ENCODE results near the gene FAM53B.
"Not testable (repeated sequence)": the region's sequence is repeated elsewhere in the genome, so short reads cannot be mapped to it uniquely, and the experiment has no call there.

FAM53B gene

DNA sequence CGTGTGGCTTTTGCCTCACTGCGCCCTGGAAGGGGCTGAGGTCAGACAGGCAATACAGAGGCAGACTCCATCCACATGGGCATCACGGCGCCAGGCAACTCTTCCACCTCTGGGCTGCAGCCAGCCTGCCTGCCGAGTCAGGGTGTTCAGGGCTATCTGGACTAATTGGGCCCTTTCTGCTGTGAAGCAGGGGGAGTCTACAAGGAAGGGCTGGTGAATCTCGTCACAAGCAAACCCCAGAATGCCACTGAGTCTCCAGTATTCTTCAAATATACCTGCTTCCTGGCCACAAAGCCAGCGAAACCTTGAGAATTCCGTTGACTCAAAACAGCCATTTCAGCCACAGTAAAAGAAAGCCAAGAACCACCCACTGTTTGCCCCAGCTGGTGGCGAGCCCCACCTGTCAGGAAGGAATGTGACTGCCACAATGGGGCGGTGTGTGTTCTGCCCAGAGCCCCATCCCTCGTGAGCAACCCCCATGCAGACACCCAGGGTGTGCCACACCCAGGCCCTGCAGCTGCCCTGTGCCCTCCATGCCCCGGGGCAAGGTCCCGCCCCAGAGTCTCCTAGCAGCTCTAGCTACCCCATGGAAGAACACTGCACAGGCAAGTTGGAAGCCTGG lies 117.3 kb downstream of the FAM53B start:
- FAIRE-seq = no peak

DNA sequence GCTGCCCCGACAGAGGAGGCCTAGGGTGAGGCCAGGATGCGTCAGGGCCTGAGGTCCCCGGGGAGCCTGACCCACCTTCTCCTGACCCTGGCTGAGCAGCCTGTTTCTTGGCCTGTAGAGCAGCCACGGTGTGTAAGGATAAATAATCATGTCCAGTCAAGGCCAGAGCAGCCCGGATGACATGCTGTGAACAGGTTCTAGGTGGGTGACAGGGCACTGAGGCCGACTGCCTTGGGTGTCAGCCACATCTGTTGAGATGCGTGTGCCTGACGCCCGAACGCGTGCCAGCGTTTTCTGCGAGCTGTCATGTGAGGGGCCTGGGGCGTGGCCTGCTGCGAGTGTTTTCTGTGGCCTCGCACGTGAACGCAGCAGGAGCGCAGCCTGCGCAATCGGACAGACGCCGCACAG lies 118.3 kb downstream of the FAM53B start:
- no peak for FAIRE-seq

DNA sequence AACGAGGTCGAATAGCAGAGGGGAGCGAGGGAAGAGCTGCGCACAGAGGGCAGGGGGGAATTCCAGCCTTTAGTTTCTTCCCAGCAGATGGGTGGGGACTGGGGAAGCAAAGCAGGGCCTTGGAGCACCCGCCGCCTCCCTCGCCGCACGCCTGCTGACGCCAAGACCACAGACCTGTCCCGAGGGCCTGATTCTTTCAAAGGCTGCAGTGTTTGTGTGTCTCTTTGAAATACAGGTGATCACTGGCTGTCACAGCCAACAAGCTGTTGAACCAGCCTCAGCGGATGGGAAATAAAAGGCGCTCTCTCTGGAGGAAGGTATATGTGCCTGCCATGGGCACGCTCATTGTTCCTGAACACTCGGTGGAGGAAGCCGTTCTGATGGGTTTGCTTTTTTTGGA lies 119.3 kb downstream of the FAM53B start:
- no peak for FAIRE-seq

DNA sequence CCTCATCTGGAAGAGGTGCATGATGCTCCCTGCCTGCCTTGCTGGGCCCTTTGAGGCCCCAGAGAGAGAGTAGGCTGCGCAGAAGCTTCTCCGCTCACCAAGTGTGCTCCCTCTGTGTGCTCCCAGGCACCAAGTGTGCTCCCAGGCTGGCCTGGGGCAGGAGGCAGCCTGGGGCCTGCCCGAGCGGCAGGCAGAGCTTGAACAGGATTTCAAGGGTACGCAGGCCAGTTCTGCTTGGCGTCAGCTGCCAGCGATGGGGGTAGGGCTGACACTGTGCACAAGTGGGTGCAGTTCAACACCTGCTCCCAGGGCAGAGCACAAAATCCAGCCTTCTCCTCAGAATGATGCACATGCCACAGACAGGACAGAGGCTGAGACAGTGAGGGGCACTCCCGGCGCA lies 119.7 kb downstream of the FAM53B start:
- no peak for FAIRE-seq

DNA sequence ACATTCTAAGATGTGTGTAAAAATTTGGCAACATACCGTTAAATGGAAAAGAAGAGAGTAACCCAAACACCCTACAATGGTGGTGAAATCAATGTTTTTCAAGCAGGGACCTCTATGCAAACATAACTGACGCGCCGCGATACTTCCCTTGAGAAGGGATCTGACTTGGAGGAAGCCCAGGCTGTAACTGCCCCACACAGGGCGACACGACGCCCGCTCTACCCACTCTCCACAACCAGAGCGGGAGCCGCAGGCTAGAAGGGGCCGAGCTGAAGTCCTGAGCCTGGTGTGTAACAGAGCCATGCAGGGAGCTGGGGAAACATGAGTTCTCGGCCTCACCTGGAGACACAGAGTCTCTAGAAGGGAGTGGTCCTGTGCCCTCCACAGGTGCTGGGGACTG lies 120.2 kb downstream of the FAM53B start:
- no peak for FAIRE-seq

DNA sequence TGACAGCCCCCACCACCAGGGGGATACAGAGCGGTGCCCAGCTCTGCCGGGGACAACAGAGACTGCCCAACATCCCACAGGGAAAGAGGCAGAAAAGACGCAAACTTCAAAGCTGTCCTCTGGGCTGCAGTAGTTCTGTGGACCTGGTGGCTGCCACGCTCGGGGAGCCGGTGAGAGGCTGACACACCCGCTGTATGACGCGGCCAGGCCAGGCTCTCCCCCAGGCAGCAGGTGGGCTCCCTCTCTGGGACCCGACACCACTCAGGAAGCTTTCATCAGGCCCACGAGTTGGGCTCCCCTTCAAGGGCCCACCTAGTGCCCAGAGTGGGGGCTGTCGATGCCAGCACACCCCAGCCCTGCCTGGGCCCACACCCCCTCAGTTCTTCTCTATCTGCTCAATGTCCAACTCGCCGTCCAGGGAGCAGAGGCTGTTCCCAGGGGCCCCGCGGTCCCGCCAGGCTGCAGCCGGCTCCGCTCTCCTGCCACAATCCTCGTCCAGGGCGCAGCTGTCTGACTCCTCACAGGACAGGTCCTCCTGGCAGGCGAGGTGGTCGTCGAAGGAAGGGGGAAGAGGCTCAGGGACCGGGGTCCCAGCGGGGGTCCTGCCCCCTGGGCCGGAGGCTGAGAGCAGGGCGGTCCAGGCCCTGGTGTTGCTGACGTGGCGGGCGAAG lies 121.2 kb downstream of the FAM53B start:
- no peak for FAIRE-seq

DNA sequence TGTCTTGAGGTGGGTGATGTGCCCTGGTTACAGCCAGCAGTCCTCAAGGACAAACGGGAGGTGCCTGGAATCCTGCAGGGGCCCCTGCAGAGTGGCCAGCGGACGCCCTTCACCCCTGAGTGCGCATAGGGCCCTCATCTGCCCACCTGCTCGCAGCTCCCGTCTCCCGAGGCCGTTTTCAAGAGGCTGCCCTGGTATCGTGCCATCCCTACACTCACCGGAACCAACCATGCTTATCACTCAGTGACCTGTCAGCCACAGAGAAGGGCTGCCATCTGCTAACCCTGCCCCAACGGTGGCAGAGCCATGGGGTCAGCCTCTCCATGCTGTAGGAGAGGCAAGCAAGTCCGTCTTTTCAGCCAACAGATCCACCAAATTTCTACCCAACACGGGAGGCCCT lies 122.0 kb downstream of the FAM53B start:
- no peak for FAIRE-seq

DNA sequence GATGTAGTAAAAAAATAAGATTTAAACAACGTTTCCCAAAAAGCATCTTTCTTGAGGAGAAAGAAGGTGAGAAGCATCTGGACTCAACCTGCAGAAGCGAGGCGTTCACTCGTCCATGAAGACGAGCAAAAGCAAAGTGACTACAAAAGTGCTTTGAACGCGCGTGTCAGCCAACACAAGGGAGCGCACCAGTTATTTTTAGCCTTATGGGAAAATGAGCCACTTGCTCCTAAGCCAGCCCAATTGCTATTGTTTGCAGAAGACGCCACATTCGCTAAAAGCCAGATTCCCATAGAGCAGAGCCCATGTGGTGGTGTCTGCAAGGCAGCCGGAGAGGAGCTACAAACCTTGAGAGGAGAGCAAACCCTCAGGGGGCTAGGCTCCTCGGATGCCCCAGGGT lies 122.5 kb downstream of the FAM53B start:
- FAIRE-seq = no peak

DNA sequence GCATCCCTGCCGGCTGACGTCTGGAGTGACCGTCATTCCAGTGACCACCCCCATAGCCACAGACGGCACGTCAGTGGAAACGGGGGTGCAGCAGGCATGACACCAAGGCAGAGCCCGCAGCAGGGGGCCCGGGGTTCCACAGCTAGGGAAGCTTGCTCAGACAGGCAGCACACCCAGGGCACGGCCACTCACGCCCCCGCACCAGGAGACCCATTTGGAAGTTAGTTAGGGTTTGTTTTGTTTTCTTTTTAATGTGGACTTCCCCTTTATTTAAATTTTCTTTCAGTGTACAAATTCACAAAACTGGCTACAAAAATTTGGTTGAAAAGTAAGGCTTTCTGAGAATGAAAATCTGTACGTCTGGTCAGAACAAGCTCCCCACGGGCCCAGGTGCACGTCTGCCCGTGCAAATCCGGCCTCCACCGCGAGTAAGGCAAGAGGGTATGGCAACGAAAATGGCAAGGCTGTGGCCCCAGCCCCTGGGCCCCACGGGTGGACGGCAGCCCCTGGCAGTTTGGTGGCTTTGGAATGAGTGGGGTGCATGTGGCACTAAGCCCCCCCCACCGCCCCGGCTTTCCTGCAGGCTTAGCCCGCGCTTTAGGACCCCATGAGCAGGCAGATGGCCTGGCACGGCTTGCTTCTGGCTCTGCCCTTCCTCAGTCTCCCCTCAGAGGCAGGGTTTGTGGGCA lies 124.2 kb downstream of the FAM53B start:
- FAIRE-seq = no peak

DNA sequence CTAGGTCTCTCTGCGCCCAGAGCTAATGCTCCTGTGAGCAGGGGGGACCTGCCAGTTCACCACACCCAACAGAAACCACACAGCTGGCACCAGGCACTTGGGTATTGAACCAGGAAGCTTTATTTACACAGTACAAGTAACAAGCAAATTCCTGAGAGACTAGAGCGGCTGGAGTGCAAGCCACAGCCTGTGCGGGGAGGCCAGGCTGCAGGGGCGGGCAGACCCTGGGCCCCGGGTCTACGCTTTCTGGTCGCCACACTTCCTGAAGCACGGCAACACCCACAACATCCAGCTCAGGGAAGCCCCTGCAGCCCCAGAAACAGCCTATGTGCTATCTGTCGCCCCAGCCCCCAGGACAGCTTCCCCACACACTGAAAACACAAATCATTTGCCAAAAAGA lies 125.0 kb downstream of the FAM53B start:
- no peak for FAIRE-seq

DNA sequence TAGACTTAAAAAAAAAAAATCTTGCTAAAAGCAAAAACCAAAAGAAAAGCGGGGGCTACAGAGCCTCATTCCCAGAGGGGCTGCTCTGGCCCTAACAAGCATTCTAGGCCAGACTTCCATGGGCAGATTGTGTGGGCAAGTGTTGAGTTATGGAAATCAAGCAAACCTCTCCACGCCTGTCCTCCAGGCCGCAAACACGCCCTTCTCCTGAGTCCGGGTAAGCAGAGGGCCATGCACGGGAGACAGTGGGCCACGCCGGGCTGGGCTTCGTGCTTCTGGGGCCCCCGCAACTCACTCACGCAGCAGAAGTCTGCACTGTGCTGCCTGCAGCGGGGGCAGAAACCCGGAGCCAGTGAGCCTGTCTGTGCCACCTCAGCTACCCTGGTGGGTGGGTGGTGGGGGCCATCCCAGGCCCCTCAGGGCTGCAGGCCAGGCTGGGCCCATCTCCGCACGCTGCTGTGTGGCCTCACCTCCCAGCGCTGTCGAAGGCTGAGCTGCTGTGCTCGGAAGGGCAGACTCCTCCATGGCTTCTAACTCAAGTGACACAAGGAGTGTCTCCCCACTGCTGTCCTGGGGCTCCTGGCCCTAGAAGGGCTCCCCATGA lies 125.6 kb downstream of the FAM53B start:
- no peak for FAIRE-seq

DNA sequence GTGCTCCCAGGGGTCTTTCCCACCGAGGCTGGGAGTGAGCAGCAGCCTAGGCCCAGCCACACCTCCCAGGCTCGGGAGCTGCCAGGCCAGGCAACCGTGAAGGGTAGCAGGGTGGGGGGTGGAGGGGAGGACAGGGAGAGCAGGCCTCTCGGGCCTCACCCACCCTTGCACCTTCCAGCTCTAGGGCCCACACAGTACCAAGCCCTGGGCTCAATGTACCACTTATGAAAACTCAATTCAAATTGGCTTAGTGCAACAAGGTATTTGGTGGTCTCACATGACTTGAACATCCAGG lies 127.4 kb downstream of the FAM53B start:
- FAIRE-seq = no peak

DNA sequence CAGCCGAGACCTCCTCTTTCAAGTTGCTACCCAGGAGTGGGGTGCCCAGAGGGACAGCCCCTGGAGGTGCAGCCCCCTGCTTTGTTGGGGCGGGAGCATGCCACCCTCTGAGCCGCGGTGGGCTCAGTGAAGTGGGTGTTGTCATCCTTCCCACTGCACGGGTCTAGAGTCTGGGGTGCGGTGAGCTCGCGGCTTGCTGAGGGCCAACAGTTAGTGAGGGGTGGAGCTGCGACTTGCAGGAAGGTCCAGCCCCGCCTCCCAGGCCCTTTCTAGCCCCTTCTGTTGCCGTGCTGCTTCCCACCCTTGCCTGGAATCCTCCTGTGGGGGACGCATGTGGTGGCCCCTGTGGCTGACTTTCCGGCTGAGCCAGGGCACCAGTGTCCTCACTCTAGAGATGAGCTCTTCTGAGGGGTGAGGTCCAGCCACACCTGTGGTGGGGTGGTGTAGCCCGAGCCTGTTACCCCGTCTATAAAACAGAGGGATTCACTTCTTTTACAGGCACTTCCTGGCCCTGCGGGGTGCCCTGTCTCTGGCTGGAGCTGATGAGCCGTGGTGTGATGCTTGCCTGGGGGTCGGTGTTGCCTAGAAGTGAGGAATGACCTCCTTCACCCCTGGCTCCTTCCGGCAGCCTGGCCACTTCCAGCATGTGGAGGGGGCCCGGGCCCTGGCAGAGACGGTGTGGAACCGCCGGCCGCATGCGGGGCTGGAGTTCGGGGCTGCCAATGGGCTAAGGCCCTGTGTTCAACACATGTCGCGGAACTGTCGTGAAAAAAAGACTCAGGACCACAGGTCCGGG lies 127.9 kb downstream of the FAM53B start:
- FAIRE-seq = no peak

DNA sequence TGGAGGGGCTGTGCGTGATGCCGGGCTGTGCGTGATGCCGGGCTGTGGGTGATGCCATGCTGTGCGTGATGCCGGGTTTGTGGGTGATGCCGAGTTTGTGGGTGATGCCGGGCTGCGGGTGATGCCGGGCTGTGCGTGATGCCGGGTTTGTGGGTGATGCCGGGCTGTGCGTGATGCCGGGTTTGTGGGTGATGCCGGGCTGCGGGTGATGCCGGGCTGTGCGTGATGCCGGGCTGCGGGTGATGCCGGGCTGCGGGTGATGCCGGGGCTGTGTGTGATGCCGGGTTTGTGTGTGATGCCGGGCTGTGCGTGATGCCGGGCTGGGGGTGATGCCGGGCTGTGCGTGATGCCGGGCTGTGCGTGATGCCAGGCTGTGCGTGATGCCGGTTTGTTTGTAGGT lies 128.9 kb downstream of the FAM53B start:
- no peak for FAIRE-seq

DNA sequence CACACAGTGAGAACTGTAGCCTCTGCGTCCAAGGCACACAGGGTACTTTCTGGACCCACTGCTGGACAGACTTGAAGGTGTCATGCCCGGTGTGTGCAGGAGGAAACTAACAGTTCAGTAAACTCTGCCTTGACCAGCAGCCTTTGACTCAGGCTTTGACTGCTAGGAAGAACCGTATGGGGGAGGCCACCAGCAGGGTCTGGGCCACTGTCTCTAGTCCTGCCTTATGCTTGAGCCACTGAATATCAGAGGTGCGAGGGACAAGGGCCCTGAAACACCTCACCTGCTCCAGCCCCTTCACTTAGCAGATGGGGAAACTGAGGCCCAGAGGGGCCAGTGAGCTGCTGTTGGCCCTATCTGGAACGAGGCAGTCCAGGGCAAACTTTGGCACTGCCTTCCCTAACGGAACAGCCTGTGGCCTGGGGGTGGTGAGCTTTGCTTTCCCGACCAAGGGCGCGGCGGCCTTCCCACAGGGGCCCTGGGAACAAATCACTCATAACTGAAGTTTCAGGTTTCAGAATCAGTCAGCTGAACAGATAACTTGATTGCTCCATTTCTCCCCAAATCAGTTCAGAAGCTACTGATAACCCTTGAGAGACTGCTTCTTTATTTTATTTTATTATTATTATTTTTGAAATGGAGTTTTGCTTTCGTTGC lies 130.0 kb downstream of the FAM53B start:
- no peak for FAIRE-seq

DNA sequence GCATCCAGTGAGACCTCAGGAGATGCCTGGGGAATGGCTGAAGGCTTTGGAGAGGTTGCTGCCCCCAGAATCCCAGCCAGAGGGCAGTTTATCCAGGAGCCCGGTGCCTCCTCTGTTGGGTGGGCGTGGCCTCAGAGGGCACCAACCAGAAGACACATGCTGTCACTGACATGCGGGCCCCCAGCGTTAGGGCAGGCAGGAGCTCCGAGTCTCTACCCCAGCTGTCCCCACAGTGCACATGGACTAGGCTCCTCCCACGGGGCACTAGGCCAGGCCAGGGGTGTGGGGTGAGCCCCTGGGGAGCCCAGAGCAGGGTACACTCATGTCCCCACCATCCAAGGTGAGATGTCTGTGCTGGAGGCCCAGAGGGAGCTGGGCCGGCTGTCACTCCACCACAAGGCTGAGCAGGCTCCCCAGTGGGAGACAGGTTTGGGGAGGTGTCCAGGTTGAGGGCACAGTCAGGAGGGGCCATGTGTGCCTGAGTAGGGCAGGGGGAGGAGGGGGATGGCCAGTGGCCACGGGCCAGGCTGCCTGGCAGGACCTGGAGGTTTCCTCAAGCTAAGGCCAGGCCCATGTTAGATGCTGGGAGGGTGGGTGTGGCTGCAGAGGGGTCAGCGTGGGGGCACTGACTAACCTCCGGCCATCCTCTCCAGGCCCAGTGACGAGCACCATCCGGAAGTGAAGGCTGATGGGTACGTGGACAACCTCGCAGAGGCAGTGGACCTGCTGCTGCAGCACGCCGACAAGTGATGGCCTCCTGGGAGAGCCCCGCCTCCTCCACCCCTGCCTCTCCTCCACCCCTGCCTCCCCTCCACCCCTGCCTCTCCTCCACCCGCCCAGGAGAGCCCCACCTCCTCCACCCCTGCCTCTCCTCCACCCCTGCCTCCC lies 131.3 kb downstream of the FAM53B start:
- no peak for FAIRE-seq

DNA sequence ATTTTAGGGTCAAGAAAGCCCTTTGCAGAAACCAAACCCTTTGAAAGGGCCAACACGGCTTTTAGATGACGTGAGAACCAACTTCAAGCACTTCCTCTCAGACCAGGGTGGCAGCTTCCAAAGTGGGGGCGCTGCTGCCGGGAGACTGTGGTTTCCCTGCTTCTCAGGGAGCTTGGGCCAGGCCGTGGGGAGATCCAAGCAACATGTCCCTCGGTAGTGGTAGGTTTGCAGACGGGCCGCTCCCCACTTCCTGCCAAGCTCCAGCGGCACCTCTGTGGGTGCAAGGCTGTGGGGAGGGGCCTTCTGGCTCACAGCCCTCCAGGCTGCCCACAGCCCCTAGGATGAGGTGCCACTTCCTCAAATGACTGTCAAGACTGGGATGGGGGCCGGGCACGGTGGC lies 132.4 kb downstream of the FAM53B start:
- no peak for FAIRE-seq

DNA sequence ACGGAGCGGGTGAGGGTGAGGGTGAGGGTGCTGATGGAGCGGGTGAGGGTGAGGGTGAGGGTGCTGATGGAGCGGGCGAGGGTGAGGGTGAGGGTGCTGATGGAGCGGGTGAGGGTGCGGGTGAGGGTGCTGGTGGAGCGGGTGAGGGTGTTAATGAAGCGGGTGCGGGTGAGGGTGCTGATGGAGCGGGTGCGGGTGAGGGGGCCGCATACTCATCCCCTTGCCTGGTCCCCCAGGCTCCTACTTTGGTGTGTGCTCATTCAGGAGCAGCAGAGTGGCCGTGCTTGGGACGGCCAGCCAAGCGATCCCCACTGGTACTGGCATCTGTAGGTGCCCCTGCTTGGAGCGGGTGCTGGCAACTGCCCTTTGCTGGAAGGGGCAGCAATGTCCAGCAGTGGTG lies 133.3 kb downstream of the FAM53B start:
- FAIRE-seq = not testable (repeated sequence)

DNA sequence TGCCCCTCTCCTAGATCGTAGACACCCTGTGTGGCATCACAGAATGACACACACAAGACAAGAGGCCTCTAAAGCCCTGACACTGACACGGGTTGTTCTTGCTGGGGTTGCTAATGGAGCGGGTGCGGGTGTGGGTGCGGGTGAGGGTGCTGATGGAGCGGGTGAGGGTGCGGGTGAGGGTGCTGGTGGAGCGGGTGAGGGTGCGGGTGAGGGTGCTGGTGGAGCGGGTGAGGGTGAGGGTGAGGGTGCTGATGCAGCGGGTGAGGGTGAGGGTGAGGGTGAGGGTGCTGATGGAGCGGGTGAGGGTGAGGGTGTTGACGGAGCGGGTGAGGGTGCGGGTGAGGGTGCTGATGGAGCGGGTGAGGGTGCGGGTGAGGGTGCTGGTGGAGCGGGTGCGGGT lies 134.0 kb downstream of the FAM53B start:
- not testable (repeated sequence) for FAIRE-seq

DNA sequence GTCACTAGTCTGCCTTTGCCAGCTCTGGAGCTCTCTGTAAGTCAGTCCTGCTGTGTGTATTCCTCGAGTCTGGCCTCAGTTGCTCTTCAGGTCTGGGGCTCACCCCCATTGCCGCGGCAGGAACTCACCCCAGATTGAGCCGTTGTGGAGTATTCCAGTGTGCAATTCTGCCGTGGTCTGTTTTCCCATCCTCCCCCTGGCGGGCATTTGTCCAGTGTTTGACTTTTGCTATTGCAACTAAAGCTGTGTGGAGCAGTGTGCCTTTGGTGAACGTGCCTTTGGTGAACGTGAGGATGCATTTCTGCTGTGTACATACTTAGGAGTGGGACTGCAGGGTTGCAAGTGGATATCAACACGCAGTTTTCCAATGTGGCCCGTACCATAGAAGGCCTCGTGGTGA lies 134.5 kb downstream of the FAM53B start:
- FAIRE-seq = no peak

DNA sequence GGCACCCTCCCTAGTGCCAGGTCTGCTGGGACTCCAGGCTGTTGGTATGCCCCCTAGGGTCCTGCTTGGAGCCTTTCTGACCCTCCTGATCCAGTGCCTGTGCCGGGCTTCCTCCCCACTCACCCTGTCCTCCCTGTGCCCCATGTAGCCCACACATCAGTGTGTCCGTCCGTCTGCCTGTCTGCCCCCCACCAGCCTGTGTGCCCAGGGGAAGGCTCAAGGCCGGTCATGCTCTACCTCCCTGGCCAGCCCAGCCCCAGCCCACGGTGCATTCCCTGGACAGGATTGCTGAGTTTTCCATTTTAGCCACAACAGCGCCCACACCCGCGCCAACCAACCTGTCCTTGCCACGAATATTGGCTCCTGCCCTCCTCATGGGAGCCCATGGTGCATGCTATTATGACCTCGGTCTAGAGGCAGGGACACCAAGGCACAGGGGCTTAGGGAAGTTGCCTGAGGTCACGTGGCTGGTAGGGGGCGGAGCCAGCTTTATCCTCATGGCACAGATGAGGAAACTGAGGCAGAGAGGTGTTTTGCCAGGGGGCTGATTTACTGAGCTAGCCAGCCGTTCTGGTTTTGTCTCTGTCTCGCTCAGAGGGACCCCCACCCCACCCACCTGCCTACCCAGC lies 136.0 kb downstream of the FAM53B start:
- no peak for FAIRE-seq

Data from colon (tissue), 2 donors.